PFSK-1 (cell line): ENCODE results near the gene SLC29A4.

ENCODE experiments used
- FOXP2 ChIP-seq: optimal IDR thresholded peaks from 2 replicates; pipeline ENCODE3; 2011; ENCODE audit warnings: borderline replicate concordance, control low read depth, inconsistent platforms; ENCODE audit not compliant: insufficient read depth; ENCODE audit errors: extremely low read length, extremely low read depth
- POLR2AphosphoS5 ChIP-seq: IDR thresholded peaks from 2 replicates; pipeline ENCODE4 v1.6.1; 2012; ENCODE audit warnings: low read depth, mild to moderate bottlenecking, control low read depth, low read length, moderate library complexity
- REST ChIP-seq, 2 experiments: IDR thresholded peaks; 2 replicates each; pipeline versions ENCODE4 v1.6.1 to v1.8.0; 2011 to 2012; ENCODE audit warnings: low read depth in 2 of 2, low read length in 2 of 2, control low read depth in 1 of 2, inconsistent platforms in 1 of 2, mild to moderate bottlenecking in 1 of 2, moderate library complexity in 1 of 2; ENCODE audit not compliant: insufficient read depth in 1 of 2
- SIN3A ChIP-seq: IDR thresholded peaks from 2 replicates; pipeline ENCODE4 v1.6.1; 2012; ENCODE audit warnings: mild to moderate bottlenecking, low read length, moderate library complexity, borderline replicate concordance; ENCODE audit not compliant: insufficient read depth
- TAF1 ChIP-seq: IDR thresholded peaks from 2 replicates; pipeline ENCODE4 v1.6.1; 2012; ENCODE audit warnings: low read length, control low read depth, borderline replicate concordance; ENCODE audit not compliant: insufficient read depth

SLC29A4 gene

GRCh38 chr7:5334671-5335070 is 51.9 kb downstream of the SLC29A4 start:
- TF ChIP-seq POLR2AphosphoS5 (no peak), TAF1 (no peak)

GRCh38 chr7:5337047-5337446 is 54.3 kb downstream of the SLC29A4 start:
- TF ChIP-seq TAF1 (no peak), SIN3A (no peak), POLR2AphosphoS5 (no peak), REST (IDR thresholded peaks at IDR 0.05; ENCODE audit: insufficient read depth in 1 of 2, low read depth in 2 of 2, low read length in 2 of 2) (no peak), FOXP2 (no peak)

GRCh38 chr7:5339955-5340354 is 57.2 kb downstream of the SLC29A4 start:
- TF ChIP-seq POLR2AphosphoS5 = no peak
- no peak for TF ChIP-seq REST (IDR thresholded peaks at IDR 0.05; ENCODE audit: insufficient read depth in 1 of 2, low read depth in 2 of 2, low read length in 2 of 2)
- TF ChIP-seq FOXP2 = no peak

DNA sequence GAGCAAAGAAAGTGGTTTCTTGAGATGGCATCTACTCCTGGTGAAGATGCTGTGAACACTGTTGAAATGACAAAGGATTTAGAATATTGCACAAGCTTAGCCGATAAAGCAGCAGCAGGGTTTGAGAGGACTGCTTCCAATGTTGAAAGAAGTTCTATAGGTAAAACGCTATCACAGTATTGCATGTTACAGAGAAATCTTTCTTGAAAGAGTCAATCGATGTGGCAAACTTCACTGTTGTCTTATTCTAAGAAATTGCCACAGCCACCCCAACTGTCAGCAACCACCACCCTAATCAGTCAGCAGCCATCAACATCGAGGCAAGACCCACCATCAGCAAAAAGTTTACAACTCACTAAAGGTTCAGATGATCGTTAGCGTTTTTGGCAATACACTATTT is 59.9 kb downstream of the SLC29A4 start:
- TF ChIP-seq SIN3A = no peak
- TF ChIP-seq FOXP2 = no peak
- TF ChIP-seq TAF1 = no peak
- no peak for TF ChIP-seq POLR2AphosphoS5
- TF ChIP-seq REST (IDR thresholded peaks at IDR 0.05; ENCODE audit: insufficient read depth in 1 of 2, low read depth in 2 of 2, low read length in 2 of 2) = no peak

GRCh38 chr7:5343884-5344283 is 61.1 kb downstream of the SLC29A4 start:
- TF ChIP-seq FOXP2 = no peak
- TF ChIP-seq TAF1 = no peak
- TF ChIP-seq SIN3A = no peak
- no peak for TF ChIP-seq POLR2AphosphoS5
- TF ChIP-seq REST (IDR thresholded peaks at IDR 0.05; ENCODE audit: insufficient read depth in 1 of 2, low read depth in 2 of 2, low read length in 2 of 2) = no peak
